Umbilical cord (tissue), 2 donors: ENCODE measurements around the gene SLC43A2. TPM values are rescaled to one million over a fixed set of nuclear protein-coding genes. Genes with fewer than 3 reads are reported as not detected.
"Not testable (repeated sequence)": the region's sequence is repeated elsewhere in the genome, so short reads cannot be mapped to it uniquely, and the experiment has no call there.

Source experiments
- DNase-seq: peaks from one replicate; pipeline ENCODE4 v3.0.0-alpha.2; 2015; ENCODE audit warnings: low spot score
- total RNA-seq: library from RNA; depleted of rRNA; stranded (reverse); fragments of >200 nt; gene quantifications from one replicate; pipeline ENCODE4 v1.2.3, GENCODE V29; 2014; ENCODE audit warnings: low replicate concordance; ENCODE audit not compliant: insufficient read depth

Gene SLC43A2
- total RNA-seq, 1 donor from 2014 or later, result 11.6 TPM

DNA sequence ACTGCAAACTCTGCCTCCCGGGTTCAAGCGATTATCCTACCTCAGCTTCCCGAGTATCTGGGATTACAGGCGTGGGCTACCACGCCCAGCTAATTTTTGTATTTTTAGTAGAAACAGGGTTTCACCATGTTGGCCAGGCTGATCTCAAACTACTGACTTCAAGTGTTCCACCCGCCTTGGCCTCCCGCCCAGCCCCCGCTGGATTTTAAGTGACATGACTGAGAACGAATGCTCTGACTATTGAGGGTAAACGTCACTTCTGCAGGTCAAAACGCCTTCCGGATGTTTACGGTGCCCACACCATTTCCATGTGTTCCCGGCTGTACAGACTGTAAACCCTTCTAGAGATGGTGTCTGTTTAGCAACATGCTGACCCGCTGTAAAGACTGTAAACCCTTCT is 88.8 kb downstream of the SLC43A2 start:
- DNase-seq, result no peak

DNA sequence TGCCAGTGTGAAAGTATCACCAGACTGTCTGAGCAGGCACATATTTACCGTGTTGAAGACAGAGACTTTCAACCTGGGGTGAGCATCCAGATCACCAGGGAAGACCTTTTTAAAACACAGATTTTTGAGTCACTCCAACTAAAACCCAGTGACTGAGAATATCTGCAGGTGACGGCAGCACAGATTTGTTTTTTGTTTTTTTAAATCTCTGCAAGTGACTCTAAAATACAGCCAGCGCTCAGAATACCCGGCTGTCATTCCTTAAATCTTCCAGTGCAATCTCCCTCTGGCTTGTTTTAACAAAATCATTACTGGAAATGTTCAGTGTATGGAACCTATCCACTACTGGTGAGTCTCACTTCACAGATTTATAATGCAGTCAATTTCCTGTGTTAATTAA is 92.9 kb downstream of the SLC43A2 start:
- no peak for DNase-seq

DNA sequence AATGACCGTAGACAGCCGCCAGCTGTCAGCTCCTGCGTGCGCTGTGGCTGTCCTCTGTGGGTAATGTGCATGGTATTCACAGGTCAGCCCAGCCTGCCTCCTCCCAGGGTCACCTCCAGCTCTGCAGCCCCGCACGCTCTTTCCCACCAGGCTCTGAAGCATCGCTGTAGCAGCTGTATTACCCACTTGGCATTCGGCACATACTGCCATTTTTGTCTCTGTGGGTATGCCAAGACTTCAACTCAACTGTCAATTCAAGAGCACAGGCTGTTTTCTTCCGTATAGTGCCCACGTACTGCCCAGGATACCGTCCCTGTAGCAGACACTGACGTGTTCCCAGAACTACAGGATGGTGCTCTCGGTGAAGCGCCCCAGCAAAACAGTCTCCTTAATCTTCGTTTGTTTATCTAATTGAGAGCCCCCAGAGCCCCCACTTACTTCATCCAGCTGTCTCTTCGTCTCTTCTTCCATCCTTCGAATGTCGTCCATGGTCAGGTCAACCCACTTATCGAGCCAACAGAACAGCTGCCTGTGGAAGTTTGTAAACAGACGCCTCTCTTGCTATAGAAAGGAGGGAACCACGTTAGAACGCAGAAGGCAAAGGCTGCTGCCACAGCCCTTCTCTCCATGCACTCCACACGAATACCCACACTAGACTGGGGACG is 94.8 kb downstream of the SLC43A2 start:
- DNase-seq, result no peak

DNA sequence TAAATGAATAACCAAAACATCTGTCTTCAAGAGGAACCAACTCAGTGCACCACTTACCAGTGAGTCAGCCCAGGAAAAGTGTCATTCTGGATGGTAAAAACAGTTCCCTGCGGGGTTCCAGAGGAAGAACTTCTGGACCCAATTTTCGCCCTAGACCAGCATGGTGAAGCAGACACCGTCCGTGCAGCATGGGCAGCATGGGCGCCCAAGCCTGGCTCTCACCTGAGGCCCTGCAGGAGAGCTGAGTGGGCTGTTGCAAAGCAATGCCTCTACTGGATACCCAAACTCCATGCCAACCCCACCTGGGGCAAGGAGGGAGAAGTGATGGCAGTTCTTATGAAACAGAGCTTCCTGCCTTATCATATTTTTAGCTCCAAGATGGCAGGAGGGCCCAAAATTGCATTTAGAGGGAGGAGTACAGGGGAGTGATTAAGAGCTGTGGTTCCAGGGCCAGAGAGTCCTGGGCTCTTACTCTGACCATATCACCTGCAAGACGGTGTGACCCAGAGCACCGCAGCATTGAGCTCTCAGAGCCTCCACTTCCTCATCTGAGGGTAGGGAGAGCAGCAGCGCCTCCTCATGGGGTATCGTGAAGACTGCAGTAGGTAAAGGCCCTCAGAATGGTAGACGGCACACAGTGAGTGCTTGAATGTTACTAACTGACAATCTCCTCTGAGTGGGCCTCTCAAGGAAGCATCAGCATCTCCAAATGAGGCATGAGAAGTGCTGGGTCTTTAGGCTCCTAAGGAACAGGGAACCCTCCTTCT is 95.6 kb downstream of the SLC43A2 start:
- DNase-seq, result no peak

DNA sequence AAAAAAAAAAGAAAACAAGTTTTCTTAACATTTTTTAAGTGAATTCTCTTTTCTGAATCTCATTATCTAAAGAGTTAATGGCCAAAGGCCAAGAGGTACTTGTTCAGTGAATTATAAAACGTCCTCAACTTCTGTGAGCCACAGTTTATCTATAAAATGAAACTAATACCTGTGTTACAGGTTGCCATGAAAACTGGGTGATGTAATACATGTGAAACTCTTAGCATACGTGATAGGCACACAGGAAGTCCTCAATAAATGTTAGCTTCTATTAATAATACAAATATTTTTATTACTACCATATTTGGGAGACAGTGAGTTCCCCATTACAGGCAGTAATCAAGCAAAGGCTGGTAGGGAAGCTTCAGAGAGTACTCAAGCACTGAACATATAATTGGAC is 98.8 kb downstream of the SLC43A2 start:
- DNase-seq, result no peak

DNA sequence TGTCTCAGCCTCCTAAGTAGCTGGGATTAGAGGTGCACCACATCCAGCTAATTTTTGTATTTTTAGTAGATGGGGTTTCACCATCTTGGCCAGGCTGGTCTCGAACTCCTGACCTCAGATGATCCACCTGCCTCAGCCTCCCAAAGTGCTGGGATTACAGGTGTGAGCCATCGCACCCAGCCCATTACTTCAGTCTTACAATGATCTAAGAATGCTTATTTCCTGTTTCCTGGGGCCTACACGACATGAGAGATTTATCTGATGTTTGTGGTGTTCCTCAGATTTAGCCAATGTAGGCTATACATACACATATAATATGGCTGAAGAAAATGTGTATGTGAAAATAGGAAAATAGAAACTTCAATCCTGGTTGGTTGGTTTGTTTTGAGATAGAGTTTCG is 101.8 kb downstream of the SLC43A2 start:
- DNase-seq, result not testable (repeated sequence)

DNA sequence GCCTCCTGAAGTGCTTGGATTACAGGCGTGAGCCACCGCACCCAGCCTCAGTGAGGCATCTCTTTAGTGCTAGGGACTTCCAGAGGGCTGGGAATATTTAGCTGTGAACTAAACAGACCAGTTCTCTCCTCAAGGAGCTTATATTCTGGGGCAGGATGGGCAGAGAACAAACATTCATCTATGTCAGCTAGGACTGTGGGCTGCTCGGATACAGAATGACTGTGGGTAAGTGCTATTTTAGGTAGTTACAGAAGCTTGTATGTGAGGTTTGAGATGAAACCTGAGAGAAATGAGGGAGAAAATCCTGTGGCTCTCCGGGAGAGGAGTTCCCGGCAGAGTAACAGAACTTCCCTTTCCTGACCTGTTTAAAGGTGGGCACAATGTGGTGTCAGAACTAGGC is 106.0 kb downstream of the SLC43A2 start:
- no peak for DNase-seq

DNA sequence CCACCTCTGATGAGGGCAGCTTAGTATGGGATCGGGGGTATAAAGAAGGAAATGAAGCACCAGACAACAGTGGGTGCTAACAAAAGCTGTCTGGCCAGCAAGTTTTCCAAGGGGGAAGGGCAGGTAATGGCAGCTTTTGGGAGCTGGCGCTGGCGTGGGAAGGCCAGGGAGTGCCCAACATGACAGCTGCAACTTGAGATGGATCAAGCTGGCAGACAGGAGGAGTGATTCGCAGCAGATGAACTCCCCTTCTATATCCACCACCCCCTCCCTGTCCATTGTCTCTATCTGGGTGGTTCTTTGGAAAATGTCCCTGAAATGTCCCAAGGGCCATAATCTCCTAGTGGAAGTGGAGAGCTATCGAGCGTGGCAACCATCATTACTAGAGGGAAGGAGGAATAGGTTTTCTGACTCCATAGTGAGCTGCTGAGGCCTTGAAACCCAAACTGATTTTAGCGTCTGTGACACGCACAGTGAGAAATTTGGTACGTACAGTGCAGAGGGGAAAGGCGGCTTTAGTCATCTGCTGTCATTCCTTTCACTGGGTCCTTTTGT is 107.5 kb downstream of the SLC43A2 start:
- DNase-seq, result no peak

DNA sequence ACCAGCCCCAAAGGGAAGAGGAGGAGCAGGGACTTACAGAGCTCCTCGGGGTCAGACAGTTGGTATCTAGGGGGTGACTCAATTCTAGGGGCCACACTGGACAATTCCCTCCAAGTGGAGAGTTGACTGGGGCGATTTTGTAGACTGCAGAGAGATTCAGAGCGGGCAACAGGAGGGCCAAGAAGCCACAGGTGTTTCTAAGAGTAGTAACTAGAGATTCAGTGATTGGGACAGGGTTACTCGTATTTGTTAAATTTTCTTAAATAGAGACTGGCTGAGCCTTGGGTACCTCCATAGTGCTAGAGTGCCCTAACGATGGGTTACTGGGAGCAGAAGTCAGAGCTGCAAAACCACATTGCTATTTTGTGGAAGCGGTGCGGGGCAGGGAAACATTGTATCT is 109.0 kb downstream of the SLC43A2 start:
- no peak for DNase-seq

Other genes with a start within 250 kb of the SLC43A2 start
- 182 TPM for gene YWHAE, start 228.6 kb downstream of the SLC43A2 start, total RNA-seq
- gene CRK, start 172.6 kb downstream of the SLC43A2 start, total RNA-seq, result 52.0 TPM
- 90.5 TPM for gene MYO1C, start 136.1 kb downstream of the SLC43A2 start, total RNA-seq
- 19.3 TPM for gene INPP5K, start 112.2 kb downstream of the SLC43A2 start, total RNA-seq
- gene PITPNA, start 66.0 kb downstream of the SLC43A2 start, total RNA-seq, result 8.4 TPM
- 8.4 TPM for gene SCARF1, start 16.9 kb upstream of the SLC43A2 start, total RNA-seq
- gene RILP, start 21.0 kb upstream of the SLC43A2 start, total RNA-seq, result 3.4 TPM
- gene PRPF8, start 56.0 kb upstream of the SLC43A2 start, total RNA-seq, result 87.6 TPM
- gene TLCD2, start 81.5 kb upstream of the SLC43A2 start, total RNA-seq, result 5.8 TPM
- gene WDR81, start 95.9 kb upstream of the SLC43A2 start, total RNA-seq, result 12.0 TPM
- gene SERPINF2, start 114.0 kb upstream of the SLC43A2 start, total RNA-seq, result 0.72 TPM
- 191 TPM for gene SERPINF1, start 133.2 kb upstream of the SLC43A2 start, total RNA-seq
- 42.9 TPM for gene SMYD4, start 201.1 kb upstream of the SLC43A2 start, total RNA-seq
- 22.4 TPM for gene RPA1, start 201.2 kb upstream of the SLC43A2 start, total RNA-seq